Activated naive CD4-positive, alpha-beta T cell treated with anti-CD3 and anti-CD28 coated beads, Interleukin-2, amount 50 U/mL, for 24 hours (primary cell): Measurements from ENCODE around the gene SNTG2.

ENCODE experiments used
- H3K27ac Mint-ChIP-seq: one replicate; pipeline ENCODE4 v1.8.0; 2021; ENCODE audit warnings: mild to moderate bottlenecking, mixed read lengths
- H3K27me3 Mint-ChIP-seq: one replicate; pipeline ENCODE4 v1.8.0; 2021; ENCODE audit warnings: mixed read lengths
- H3K36me3 Mint-ChIP-seq: one replicate; pipeline ENCODE4 v1.8.0; 2021; ENCODE audit warnings: mixed read lengths
- H3K4me1 Mint-ChIP-seq: one replicate; pipeline ENCODE4 v1.8.0; 2021; ENCODE audit warnings: mixed read lengths
- H3K4me3 Mint-ChIP-seq: one replicate; pipeline ENCODE4 v1.8.0; 2021; ENCODE audit warnings: mild to moderate bottlenecking, mixed read lengths
- H3K9me3 Mint-ChIP-seq: one replicate; pipeline ENCODE4 v1.8.0; 2021; ENCODE audit warnings: mixed read lengths

SNTG2 gene

GRCh38 chr2:1162768-1163584 is 212.3 kb downstream of the SNTG2 start:
- Mint-ChIP-seq H3K36me3 (peaks cover 10% of the 10 kb centered on the region), H3K4me3 (peak overlapping the region; percentile 69), H3K9me3 (no peaks in the 10 kb centered on the region), H3K27ac (peak overlapping the region; percentile 99), H3K4me1 (peaks cover 53% of the 10 kb centered on the region), H3K27me3 (no peaks in the 10 kb centered on the region)

GRCh38 chr2:1166976-1167375 is 216.3 kb downstream of the SNTG2 start:
- no peak overlapping the region for H3K4me3 Mint-ChIP-seq
- H3K27ac Mint-ChIP-seq = peak overlapping the region; percentile 30
- H3K27me3 Mint-ChIP-seq = no peaks in the 10 kb centered on the region
- peaks cover 57% of the 10 kb centered on the region for H3K4me1 Mint-ChIP-seq
- peaks cover 10% of the 10 kb centered on the region for H3K36me3 Mint-ChIP-seq
- H3K9me3 Mint-ChIP-seq = no peaks in the 10 kb centered on the region

GRCh38 chr2:1168846-1169245 is 218.2 kb downstream of the SNTG2 start:
- Mint-ChIP-seq H3K36me3 (peaks cover 2% of the 10 kb centered on the region), H3K4me1 (peaks cover 39% of the 10 kb centered on the region), H3K27me3 (no peaks in the 10 kb centered on the region), H3K4me3 (no peak overlapping the region), H3K27ac (no peak overlapping the region), H3K9me3 (no peaks in the 10 kb centered on the region)

GRCh38 chr2:1169291-1169949 is 218.8 kb downstream of the SNTG2 start:
- H3K4me1 Mint-ChIP-seq = peaks cover 35% of the 10 kb centered on the region
- peaks cover 1% of the 10 kb centered on the region for H3K36me3 Mint-ChIP-seq
- H3K27me3 Mint-ChIP-seq = no peaks in the 10 kb centered on the region
- H3K27ac Mint-ChIP-seq = no peak overlapping the region
- no peak overlapping the region for H3K4me3 Mint-ChIP-seq
- H3K9me3 Mint-ChIP-seq = no peaks in the 10 kb centered on the region

GRCh38 chr2:1170241-1170640 is 219.6 kb downstream of the SNTG2 start:
- H3K4me3 Mint-ChIP-seq = no peak overlapping the region
- no peaks in the 10 kb centered on the region for H3K27me3 Mint-ChIP-seq
- H3K4me1 Mint-ChIP-seq = peaks cover 37% of the 10 kb centered on the region
- H3K27ac Mint-ChIP-seq = no peak overlapping the region
- H3K36me3 Mint-ChIP-seq = no peaks in the 10 kb centered on the region
- no peaks in the 10 kb centered on the region for H3K9me3 Mint-ChIP-seq

- Mint-ChIP-seq H3K4me1 (peaks cover 35% of the 10 kb centered on the region), H3K9me3 (no peaks in the 10 kb centered on the region)
These were observed 220.1 kb downstream of the SNTG2 start for GRCh38 chr2:1170711-1171110.

GRCh38 chr2:1173528-1173927 is 222.9 kb downstream of the SNTG2 start:
- no peaks in the 10 kb centered on the region for H3K36me3 Mint-ChIP-seq
- peaks cover 33% of the 10 kb centered on the region for H3K4me1 Mint-ChIP-seq
- H3K4me3 Mint-ChIP-seq = no peak overlapping the region
- H3K27ac Mint-ChIP-seq = no peak overlapping the region
- peaks cover 4% of the 10 kb centered on the region for H3K9me3 Mint-ChIP-seq
- H3K27me3 Mint-ChIP-seq = no peaks in the 10 kb centered on the region

More at GRCh38 chr2:1170711-1171110, 220.1 kb downstream of the SNTG2 start:
- no peak overlapping the region for H3K4me3 Mint-ChIP-seq
- no peaks in the 10 kb centered on the region for H3K27me3 Mint-ChIP-seq
- H3K36me3 Mint-ChIP-seq = no peaks in the 10 kb centered on the region
- no peak overlapping the region for H3K27ac Mint-ChIP-seq

- Mint-ChIP-seq H3K9me3 (peaks cover 3% of the 10 kb centered on the region), H3K27ac (no peak overlapping the region), H3K36me3 (peaks cover 7% of the 10 kb centered on the region), H3K27me3 (no peaks in the 10 kb centered on the region), H3K4me1 (peaks cover 3% of the 10 kb centered on the region), H3K4me3 (no peak overlapping the region)
These were observed 231.2 kb downstream of the SNTG2 start for GRCh38 chr2:1181893-1182292.

- Mint-ChIP-seq H3K27me3 (no peaks in the 10 kb centered on the region), H3K27ac (no peak overlapping the region), H3K4me1 (no peaks in the 10 kb centered on the region), H3K9me3 (no peaks in the 10 kb centered on the region), H3K36me3 (peaks cover 7% of the 10 kb centered on the region), H3K4me3 (no peak overlapping the region)
These were observed 232.7 kb downstream of the SNTG2 start for GRCh38 chr2:1183300-1183699.

- no peak overlapping the region for H3K27ac Mint-ChIP-seq
- no peak overlapping the region for H3K4me3 Mint-ChIP-seq
- H3K9me3 Mint-ChIP-seq = no peaks in the 10 kb centered on the region
- no peaks in the 10 kb centered on the region for H3K4me1 Mint-ChIP-seq
- H3K27me3 Mint-ChIP-seq = no peaks in the 10 kb centered on the region
- H3K36me3 Mint-ChIP-seq = peaks cover 7% of the 10 kb centered on the region
These were observed 235.8 kb downstream of the SNTG2 start for GRCh38 chr2:1186421-1186820.

- no peaks in the 10 kb centered on the region for H3K27me3 Mint-ChIP-seq
- H3K9me3 Mint-ChIP-seq = no peaks in the 10 kb centered on the region
- peaks cover 7% of the 10 kb centered on the region for H3K36me3 Mint-ChIP-seq
- H3K27ac Mint-ChIP-seq = no peak overlapping the region
- H3K4me3 Mint-ChIP-seq = no peak overlapping the region
- H3K4me1 Mint-ChIP-seq = no peaks in the 10 kb centered on the region
These were observed 236.5 kb downstream of the SNTG2 start for GRCh38 chr2:1187189-1187588.

GRCh38 chr2:1192121-1192520 is 241.5 kb downstream of the SNTG2 start:
- peaks cover 14% of the 10 kb centered on the region for H3K9me3 Mint-ChIP-seq
- H3K27me3 Mint-ChIP-seq = no peaks in the 10 kb centered on the region
- peaks cover 9% of the 10 kb centered on the region for H3K36me3 Mint-ChIP-seq
- no peaks in the 10 kb centered on the region for H3K4me1 Mint-ChIP-seq
- no peak overlapping the region for H3K27ac Mint-ChIP-seq
- no peak overlapping the region for H3K4me3 Mint-ChIP-seq

- no peaks in the 10 kb centered on the region for H3K27me3 Mint-ChIP-seq
- H3K27ac Mint-ChIP-seq = no peak overlapping the region
- peaks cover 10% of the 10 kb centered on the region for H3K36me3 Mint-ChIP-seq
- no peak overlapping the region for H3K4me3 Mint-ChIP-seq
- H3K4me1 Mint-ChIP-seq = no peaks in the 10 kb centered on the region
- peaks cover 14% of the 10 kb centered on the region for H3K9me3 Mint-ChIP-seq
These were observed 243.2 kb downstream of the SNTG2 start for GRCh38 chr2:1193801-1194200.

- no peaks in the 10 kb centered on the region for H3K4me1 Mint-ChIP-seq
- H3K27ac Mint-ChIP-seq = no peak overlapping the region
These were observed 253.1 kb downstream of the SNTG2 start for GRCh38 chr2:1203772-1204171.

GRCh38 chr2:1205853-1206252 is 255.2 kb downstream of the SNTG2 start:
- Mint-ChIP-seq H3K36me3 (peaks cover 8% of the 10 kb centered on the region), H3K27ac (no peak overlapping the region), H3K4me3 (no peak overlapping the region), H3K9me3 (peaks cover 17% of the 10 kb centered on the region), H3K4me1 (no peaks in the 10 kb centered on the region), H3K27me3 (no peaks in the 10 kb centered on the region)

More at GRCh38 chr2:1203772-1204171, 253.1 kb downstream of the SNTG2 start:
- no peaks in the 10 kb centered on the region for H3K27me3 Mint-ChIP-seq
- peaks cover 8% of the 10 kb centered on the region for H3K36me3 Mint-ChIP-seq
- H3K4me3 Mint-ChIP-seq = no peak overlapping the region
- peaks cover 22% of the 10 kb centered on the region for H3K9me3 Mint-ChIP-seq

GRCh38 chr2:1207962-1208510 is 257.4 kb downstream of the SNTG2 start:
- Mint-ChIP-seq H3K27ac (no peak overlapping the region), H3K4me1 (no peaks in the 10 kb centered on the region), H3K4me3 (no peak overlapping the region), H3K27me3 (no peaks in the 10 kb centered on the region), H3K36me3 (peaks cover 3% of the 10 kb centered on the region), H3K9me3 (peaks cover 6% of the 10 kb centered on the region)
